ENCODE data around the gene CENPN. TPM values are rescaled to one million over a fixed set of nuclear protein-coding genes. Genes with fewer than 3 reads are reported as not detected.

CENPN gene
- total and polyA plus RNA-seq, 10 of the 15 experiments (the other 5 are each of a cell fraction or from before 2014, with no cell fraction given): 39.8 to 143 (median 66.8) TPM

- Histone ChIP-seq H3K36me3 (ENCODE audit: control insufficient read depth in 2 of 2, insufficient read depth in 2 of 2, low read length in 1 of 2) (peaks cover 2 to 13% of the 10 kb centered on the region in 2 experiments; a peak in 2 of 4 replicates), H3K9me3 (replicated peaks; ENCODE audit: control insufficient read depth, insufficient read depth, low read length) (no peaks in the 10 kb centered on the region), H3K9ac (ENCODE audit: control insufficient read depth, insufficient read depth, low read length) (no peak overlapping the region), H4K20me1 (ENCODE audit: control insufficient read depth, insufficient read depth) (no peaks in the 10 kb centered on the region), H3K4me2 (ENCODE audit: control insufficient read depth, insufficient read depth) (no peak overlapping the region), H3K79me2 (ENCODE audit: control insufficient read depth, insufficient read depth, low read length) (no peaks in the 10 kb centered on the region), H3K27ac (ENCODE audit: control insufficient read depth, insufficient read depth) (no peak overlapping the region), H2AFZ (ENCODE audit: control insufficient read depth, low read depth, low read length) (no peak overlapping the region), H3K4me1 (ENCODE audit: control insufficient read depth, insufficient read depth, low read length) (0 out of 2 replicates have a peak, but pooled peaks cover 3% of the 10 kb centered on the region), H3K27me3 (replicated peaks in 1 of 2; ENCODE audit: control insufficient read depth in 2 of 2, insufficient read depth in 2 of 2, low read length in 1 of 2) (no peaks in the 10 kb centered on the region), H3K4me3 (no peak overlapping the region)
- in situ Hi-C loops (cut with MboI): no loop called here
- 96% methylated on average over 4 of the region's 4 CpGs for WGBS (ENCODE audit: insufficient coverage, insufficient replicate concordance, low lambda C conversion rate, missing lambda C conversion rate)
- intact Hi-C loops (cut with micrococcal nuclease; ENCODE audit: unreplicated experiment): no loop called here
- ATAC-seq (no peak), DNase-seq (ENCODE audit: low read depth, low spot score) (no peak), FAIRE-seq (no peak)
- POLR2A ChIA-PET: no interaction called here
- no TSS peak for BruUV-seq (replicated peaks)
- SMC1A ChIA-PET (ENCODE audit: uncharacterized antibody, unreplicated experiment): interaction anchor here (1.0 kb wide), 1 partner anchor 36 kb away, joined by 3 read pairs; no protein-coding TSS in a partner anchor
- CTCF ChIA-PET: interaction anchor here (1.1 to 2.3 kb wide), 3 partner anchors 9 to 63 kb away, joined by 3 to 6 read pairs (median 4); partner anchors contain the start of gene ATMIN
- TF ChIP-seq SREBF1 (IDR thresholded peaks at IDR 0.05; ENCODE audit: low read length) (no peak), CBX3 (IDR thresholded peaks at IDR 0.05; ENCODE audit: borderline replicate concordance, low read depth) (no peak), SP1 (IDR thresholded peaks at IDR 0.05; ENCODE audit: low read depth, low read length) (no peak), SUPT20H (IDR thresholded peaks at IDR 0.05; ENCODE audit: borderline replicate concordance, control insufficient read depth, low read depth, low read length) (no peak), YBX1 (IDR thresholded peaks at IDR 0.05) (no peak), CBFB (IDR thresholded peaks at IDR 0.05; ENCODE audit: low read depth) (no peak)
- RAD21 ChIA-PET (ENCODE audit: unreplicated experiment): interaction anchor here (1.4 kb wide), 1 partner anchor 23 kb away, joined by 3 read pairs; no protein-coding TSS in a partner anchor
Measured at GRCh38 chr16:80972611-80973010, 34.4 kb upstream of the CENPN start.

- Histone ChIP-seq H3K4me3 (no peak overlapping the region), H3K9ac (ENCODE audit: control insufficient read depth, insufficient read depth, low read length) (no peak overlapping the region), H4K20me1 (ENCODE audit: control insufficient read depth, insufficient read depth) (no peaks in the 10 kb centered on the region), H3K36me3 (ENCODE audit: control insufficient read depth in 2 of 2, insufficient read depth in 2 of 2, low read length in 1 of 2) (peaks cover 2 to 13% of the 10 kb centered on the region in 2 experiments; a peak in 2 of 4 replicates), H3K4me2 (ENCODE audit: control insufficient read depth, insufficient read depth) (no peak overlapping the region), H3K79me2 (ENCODE audit: control insufficient read depth, insufficient read depth, low read length) (no peaks in the 10 kb centered on the region), H3K9me3 (replicated peaks; ENCODE audit: control insufficient read depth, insufficient read depth, low read length) (no peaks in the 10 kb centered on the region), H2AFZ (ENCODE audit: control insufficient read depth, low read depth, low read length) (no peak overlapping the region), H3K4me1 (ENCODE audit: control insufficient read depth, insufficient read depth, low read length) (0 out of 2 replicates have a peak, but pooled peaks cover 3% of the 10 kb centered on the region), H3K27ac (ENCODE audit: control insufficient read depth, insufficient read depth) (no peak overlapping the region), H3K27me3 (replicated peaks in 1 of 2; ENCODE audit: control insufficient read depth in 2 of 2, insufficient read depth in 2 of 2, low read length in 1 of 2) (no peaks in the 10 kb centered on the region)
- no peak for DNase-seq (ENCODE audit: low read depth, low spot score)
- ChIA-PET RAD21 (ENCODE audit: unreplicated experiment) (interaction anchor here (1.2 to 1.5 kb wide), 2 partner anchors 24 to 30 kb away, joined by 3 to 6 read pairs; no protein-coding TSS in a partner anchor), POLR2A (interaction anchor here (1.0 kb wide), 1 partner anchor 69 kb away, joined by 3 read pairs; no protein-coding TSS in a partner anchor), CTCF (interaction anchor here (1.4 to 2.4 kb wide), 5 partner anchors 14 to 31 kb away, joined by 6 to 11 read pairs (median 10); no protein-coding TSS in a partner anchor), SMC1A (ENCODE audit: uncharacterized antibody, unreplicated experiment) (interaction anchor here (1.0 to 1.5 kb wide), 2 partner anchors 29 to 31 kb away, joined by 5 read pairs; no protein-coding TSS in a partner anchor)
- intact Hi-C loops (cut with micrococcal nuclease; ENCODE audit: unreplicated experiment): no loop called here
- BruUV-seq (replicated peaks): no TSS peak
- WGBS (ENCODE audit: insufficient coverage, insufficient replicate concordance, low lambda C conversion rate, missing lambda C conversion rate): 98% methylated on average over 3 of the region's 4 CpGs
- in situ Hi-C loops (cut with MboI): no loop called here
- no peak for FAIRE-seq
- ATAC-seq: no peak
- TF ChIP-seq SUPT20H (IDR thresholded peaks at IDR 0.05; ENCODE audit: borderline replicate concordance, control insufficient read depth, low read depth, low read length) (no peak), TCF12 (IDR thresholded peaks at IDR 0.05; ENCODE audit: low read depth, low read length) (no peak), NR2C1 (IDR thresholded peaks at IDR 0.05) (no peak), CBFB (IDR thresholded peaks at IDR 0.05; ENCODE audit: low read depth) (no peak), MTA3 (IDR thresholded peaks at IDR 0.05; ENCODE audit: borderline replicate concordance, low read length) (no peak), TCF3 (IDR thresholded peaks at IDR 0.05; ENCODE audit: borderline replicate concordance, insufficient read depth, low read depth, low read length) (no peak), ZBED1 (IDR thresholded peaks at IDR 0.05; ENCODE audit: borderline replicate concordance) (no peak), TARDBP (IDR thresholded peaks at IDR 0.05; ENCODE audit: borderline replicate concordance) (no peak), GABPA (IDR thresholded peaks at IDR 0.05; ENCODE audit: low read depth) (no peak), SKIL (IDR thresholded peaks at IDR 0.05; ENCODE audit: low read depth, poor library complexity, severe bottlenecking) (no peak), HDAC2 (IDR thresholded peaks at IDR 0.05) (no peak)
Measured at GRCh38 chr16:80973991-80974390, 33.0 kb upstream of the CENPN start.

Data from GM12878 (cell line).